CD4-positive, alpha-beta T cell treated with Interleukin-6 at 100 ng/mL for 8 hours (primary cell): ENCODE results near the gene ARL2BP.
"Not testable (repeated sequence)": the region's sequence is repeated elsewhere in the genome, so short reads cannot be mapped to it uniquely, and the experiment has no call there.

ENCODE experiments used
- DNase-seq: peaks from one replicate; pipeline ENCODE4 v3.0.0-alpha.2; 2020; ENCODE audit warnings: mixed read lengths, low spot score

The ARL2BP gene

DNA sequence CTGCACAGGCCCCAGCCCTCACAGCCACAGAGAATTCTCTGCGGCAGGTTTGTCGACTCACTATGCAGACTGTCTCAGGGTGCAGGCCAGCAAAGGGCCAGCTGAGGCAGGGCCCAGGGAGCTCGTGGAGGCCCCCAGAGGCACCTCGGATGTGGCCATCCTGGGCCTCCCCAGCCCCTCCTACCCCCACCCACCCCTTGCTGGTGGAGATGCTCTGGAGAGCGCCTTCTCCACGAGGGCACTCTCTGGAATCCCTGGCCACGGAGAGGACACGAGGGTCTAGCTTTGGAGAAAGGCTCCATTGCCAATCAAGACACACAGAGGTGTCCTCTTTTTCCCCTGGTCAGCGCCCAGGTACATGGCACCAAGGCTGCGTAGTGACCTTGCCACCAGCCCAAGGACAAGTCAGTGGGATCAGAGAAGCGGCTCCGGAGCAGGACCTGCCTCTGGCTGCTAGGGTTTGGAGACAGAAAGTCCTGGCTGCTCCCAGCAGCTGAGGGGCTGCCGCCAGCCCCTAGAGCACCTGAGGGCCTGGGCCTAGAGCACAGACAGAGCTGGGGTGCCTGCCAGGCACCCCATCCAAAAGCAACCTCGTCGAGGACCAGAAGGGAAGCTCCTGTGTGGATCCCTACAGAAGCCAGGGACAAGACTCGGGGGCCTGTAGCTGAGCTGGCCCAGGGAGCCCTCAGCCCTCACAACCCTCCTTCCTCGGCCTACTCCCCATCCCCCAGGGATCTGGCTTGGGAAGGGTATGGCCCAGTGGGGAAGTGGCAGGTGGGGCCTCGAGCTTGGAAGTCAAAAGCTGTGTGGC is 18.7 kb downstream of the ARL2BP start:
- no peak for DNase-seq

GRCh38 chr16:57264381-57264780 is 19.3 kb downstream of the ARL2BP start:
- DNase-seq, result no peak

DNA sequence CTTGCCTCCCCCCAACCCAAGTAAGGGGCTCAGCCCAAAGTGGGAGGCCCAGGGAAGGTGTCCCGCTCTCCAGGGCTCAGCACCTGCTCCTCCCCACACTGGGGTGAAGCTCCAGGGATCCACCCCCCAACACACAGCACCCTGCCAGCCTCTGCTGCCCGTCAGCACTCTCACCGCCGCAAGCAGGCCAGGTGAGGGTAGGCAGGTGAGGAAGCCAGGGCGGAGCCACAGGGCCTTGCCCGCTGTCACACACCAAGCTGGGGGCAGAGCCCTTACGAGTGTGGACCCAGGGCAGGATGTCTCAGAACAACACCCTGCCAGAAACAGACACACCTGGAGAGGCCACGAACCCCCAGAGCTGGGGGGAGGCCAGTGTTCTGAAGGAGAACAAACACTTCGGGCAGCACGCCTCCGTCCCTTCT is 19.9 kb downstream of the ARL2BP start:
- peak; percentile 15 for DNase-seq

DNA sequence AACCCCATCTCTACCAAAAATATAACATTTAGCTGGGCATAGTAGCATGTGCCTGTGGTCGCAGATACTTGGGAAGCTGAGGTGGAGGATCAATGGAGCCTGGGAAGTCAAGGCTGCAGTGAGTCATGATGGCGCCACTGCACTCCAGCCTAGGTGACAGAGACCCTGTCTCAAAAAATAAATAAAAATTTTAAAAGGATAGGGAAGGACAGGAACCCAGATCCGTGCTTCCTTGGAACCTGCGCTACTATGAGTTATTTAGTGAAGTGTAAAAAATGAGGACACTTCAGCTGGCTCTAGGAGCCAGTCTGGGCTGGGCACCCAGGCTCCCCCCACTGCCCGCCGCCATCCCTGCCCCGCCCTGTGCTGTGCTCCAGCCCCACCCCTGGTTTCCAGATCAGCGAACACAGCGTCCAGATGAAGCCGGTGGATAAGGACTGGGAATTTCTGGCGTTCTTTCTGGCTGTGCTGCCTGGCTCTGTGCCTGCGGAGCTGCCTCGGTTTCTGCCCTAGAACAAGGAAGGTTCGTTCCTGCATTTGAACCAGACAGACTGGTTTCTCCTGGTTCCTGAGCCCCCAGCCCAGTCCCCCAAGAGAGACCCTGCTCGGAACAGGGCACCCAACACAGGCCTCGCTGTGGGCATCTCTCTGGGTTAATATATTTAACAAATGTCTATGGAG is 20.9 kb downstream of the ARL2BP start:
- DNase-seq, result no peak

DNA sequence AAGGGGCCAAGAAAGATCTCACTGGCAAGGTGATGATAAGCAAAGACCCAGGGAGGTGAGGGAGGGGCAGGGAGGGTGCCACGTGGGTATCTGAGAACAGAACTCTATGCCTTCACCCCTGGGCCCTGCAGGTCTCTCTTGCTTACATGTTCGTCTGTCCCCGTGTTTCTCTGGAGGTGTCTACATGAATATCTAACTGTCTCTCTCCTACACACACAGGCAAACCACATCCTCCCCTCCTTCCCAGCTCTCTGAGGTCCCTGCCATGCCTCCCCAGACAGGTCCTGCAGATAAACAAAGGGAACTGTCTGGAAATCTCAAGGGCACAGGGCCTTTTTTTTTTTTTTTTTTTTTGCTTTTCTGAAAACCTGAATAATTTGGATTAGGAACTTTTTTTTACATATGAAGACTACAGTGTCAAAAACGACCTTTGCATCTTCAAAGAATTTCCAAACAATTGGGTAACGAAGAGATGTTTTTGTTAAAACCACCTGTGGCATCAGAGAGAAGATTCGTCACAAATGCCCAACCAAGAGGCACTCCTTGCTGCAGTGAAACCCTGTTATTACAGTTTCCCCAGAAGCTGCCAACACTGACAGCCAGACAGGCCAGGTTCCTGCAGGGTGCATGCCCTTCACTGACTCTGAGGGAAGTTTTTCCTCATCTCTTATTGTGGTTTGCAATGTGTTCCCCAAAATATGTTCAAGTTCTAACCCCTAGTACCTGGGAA is 21.6 kb downstream of the ARL2BP start:
- DNase-seq, result peak; percentile 73

DNA sequence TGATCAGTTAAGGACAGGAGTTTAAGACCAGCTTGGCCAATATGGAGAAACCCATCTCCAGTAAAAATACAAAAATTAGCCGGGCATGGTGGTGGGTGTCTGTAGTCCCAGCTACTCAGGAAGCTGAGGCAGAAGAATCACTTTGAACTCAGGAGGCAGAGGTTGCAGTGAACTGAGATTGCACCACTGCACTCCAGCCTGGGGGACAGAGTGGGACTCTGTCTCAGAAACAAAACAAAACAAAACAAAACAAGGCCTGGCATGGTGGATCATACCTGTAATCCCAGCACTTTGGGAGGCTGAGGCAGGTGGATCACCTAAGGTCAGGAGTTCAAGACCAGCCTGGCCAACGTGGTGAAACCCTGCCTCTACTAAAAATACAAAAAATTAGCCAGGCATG is 22.3 kb downstream of the ARL2BP start:
- DNase-seq, result not testable (repeated sequence)

GRCh38 chr16:57268804-57269800 is 24.0 kb downstream of the ARL2BP start:
- no peak for DNase-seq

DNA sequence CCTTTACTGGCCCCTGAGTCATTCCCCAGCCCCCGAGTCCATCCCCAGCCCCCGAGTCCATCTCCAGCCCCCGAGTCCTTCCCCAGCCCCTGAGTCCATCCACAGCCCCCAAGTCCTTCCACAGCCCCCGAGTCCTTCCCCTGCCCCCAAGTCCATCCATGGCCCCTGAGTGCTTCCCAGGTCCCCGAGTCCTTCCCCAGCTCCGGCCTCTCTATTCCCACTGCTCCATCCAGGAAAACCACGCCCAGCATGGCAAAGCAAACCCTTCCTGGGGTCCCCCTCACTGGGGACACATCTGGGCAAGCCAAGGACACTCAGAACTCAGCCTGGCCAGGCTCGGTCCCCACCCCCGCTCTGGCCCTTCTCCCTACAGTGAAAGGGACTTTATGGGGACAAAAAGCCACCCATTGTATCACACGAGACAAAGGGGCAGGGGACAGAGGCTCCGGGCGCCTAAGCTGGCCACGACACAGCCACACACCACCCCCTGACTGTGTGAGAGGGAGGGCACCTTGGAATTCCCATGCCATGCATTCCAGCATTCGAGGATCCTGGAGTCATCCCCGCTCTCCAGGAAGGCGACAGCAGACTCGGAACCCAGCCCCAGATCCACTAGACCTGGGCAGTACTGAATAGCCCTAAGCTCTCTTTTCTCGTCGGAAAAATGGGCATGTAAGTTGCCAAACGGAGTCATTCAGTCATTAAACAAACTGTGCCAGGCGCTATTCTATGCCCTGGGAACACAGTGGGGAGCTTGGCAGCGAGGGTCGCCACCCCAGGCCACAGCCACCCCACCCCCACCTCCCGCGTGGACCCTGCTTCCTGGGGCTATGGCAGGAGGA is 25.4 kb downstream of the ARL2BP start:
- no peak for DNase-seq

- no peak for DNase-seq
These were observed 25.9 kb downstream of the ARL2BP start for GRCh38 chr16:57271063-57271345.

DNA sequence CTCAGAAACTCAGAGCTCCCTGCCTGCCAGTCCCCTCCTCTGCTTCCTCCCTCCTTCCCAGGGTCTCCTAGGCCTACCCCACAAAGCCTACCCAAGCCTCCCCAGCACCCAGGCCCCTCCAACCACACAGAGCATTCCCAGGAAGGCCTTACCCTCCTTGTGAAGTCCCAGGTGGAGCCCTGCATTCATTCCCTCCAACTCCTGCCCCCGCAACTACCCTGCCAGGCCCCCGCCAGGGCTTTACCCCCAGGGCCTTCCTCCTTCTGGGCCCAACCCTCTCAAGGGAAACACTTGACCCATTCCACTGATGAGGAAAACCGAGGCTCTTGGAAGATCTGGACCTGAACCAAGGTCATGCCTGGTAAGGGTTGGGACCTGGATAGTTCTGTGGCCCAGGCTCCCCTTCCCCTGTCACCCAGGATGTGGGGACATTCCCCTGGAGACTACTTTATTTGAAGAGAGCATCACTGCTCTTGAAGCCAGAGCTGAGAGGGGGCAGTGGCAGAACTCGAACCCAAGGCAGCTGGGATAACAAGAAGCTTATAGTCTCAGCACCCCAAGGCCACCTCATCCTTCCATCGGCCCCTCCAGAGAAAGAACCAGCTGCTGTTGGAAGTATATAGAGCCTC is 26.9 kb downstream of the ARL2BP start:
- DNase-seq, result no peak

DNA sequence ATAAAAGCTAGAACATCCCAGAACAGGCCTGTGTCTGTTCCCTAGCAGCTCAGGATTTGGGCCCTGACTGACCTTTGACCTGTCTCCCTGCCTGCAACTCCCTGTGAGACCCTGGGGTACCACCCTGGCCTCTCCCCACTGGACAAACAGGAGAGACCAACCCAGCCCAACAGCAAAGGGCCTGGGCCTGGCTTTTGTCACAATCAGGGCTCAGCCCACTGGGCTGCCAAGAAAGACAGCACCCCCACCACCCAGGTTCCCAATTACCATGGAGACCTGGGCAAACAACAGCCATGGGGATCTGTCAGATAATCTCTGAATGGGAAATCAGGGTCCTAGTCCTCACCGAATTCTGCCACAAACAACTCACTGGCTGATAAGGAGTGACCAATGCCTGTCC is 28.3 kb downstream of the ARL2BP start:
- DNase-seq, result no peak

GRCh38 chr16:57273826-57274225 is 28.8 kb downstream of the ARL2BP start:
- DNase-seq, result no peak

GRCh38 chr16:57275946-57276345 is 30.9 kb downstream of the ARL2BP start:
- not testable (repeated sequence) for DNase-seq

GRCh38 chr16:57276596-57276995 is 31.5 kb downstream of the ARL2BP start:
- no peak for DNase-seq

GRCh38 chr16:57277586-57277985 is 32.5 kb downstream of the ARL2BP start:
- DNase-seq, result peak; percentile 69

DNA sequence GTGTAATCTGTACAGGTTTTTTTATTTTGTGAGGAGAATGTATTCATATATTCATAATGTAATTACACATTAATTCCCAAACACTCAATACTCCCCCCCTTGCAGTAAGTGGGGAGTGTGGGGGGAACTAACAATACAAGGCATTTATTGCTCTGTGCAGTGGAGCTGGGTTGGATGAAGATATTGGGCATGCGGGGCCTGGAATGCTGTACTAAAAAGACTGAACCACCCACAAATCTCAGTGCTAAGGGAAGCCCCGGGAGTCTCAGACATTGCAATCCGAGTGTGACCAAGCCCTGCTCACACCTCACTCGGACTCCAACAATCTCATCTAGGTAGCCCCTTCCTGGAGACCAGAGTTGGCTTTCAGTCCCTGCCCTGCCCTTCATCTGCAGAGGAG is 33.4 kb downstream of the ARL2BP start:
- DNase-seq, result no peak

GRCh38 chr16:57279780-57280638 is 35.0 kb downstream of the ARL2BP start:
- no peak for DNase-seq

DNA sequence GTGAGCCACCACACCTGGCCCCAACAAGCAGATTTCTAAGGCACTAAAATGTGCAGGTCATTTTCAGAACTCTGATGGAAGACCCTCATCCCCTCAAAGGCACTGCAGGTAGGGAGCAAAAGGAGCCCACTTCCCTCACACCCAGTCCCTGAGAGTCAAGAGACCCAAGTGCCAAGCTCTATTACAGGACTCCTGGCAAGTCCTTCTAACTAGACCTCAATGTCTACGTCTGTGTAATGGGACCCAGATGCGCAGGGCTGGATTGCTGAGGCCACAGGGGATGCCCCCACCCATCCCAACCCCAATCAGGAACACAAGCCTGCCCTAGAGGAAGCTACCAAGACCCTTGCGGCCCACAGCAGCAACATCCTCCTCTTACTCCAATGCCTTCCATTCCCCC is 36.7 kb downstream of the ARL2BP start:
- DNase-seq, result no peak

DNA sequence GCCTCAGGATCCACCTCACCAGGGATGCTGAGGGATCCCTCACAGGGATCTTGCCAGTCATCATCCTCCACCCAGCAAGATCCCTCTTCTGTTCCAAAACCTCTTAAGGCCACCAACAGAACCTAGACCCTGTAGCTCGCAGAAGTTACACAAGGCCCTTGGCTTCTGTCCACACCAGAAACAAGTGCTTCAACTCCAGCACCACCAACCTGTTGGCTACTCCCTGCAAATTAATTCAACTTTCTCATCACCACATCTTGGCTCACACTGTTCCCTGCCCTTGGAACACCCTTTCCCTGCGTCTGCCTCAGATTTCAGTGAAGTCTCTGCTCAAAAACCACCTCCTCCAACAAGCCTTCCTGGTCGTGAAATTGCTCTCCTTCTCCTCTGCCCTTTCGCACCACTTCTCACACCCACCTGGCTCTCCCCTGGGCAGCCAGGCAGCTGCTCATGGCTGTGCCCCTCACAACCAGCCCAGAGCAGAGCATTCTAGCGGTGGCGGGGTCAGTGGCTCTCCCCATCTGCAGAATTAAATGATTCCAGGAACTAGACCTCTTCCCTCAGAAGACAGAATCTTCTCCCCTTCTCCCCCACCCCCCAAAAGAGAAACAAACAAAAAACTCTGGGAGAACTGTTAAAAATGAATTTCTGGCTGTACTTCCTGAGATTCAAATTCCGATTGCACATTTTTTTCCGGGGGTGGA is 37.6 kb downstream of the ARL2BP start:
- no peak for DNase-seq
